ENCODE results near the gene REXO1. TPM values are rescaled to one million over a fixed set of nuclear protein-coding genes. Genes with fewer than 3 reads are reported as not detected.

REXO1 gene
- total RNA-seq, 1 donor from 2014 or later = 5.7 TPM

- H3K27ac ChIP-seq (ENCODE audit: low read depth, low read length) = no peak overlapping the region
- H3K9ac ChIP-seq (ENCODE audit: low read depth in 1 of 3, low read length in 3 of 3) = no peak overlapping the region
- no peak overlapping the region for H3K4me3 ChIP-seq (ENCODE audit: low read length in 3 of 3)
- H3K27me3 ChIP-seq (ENCODE audit: control insufficient read depth in 3 of 3, insufficient read depth in 3 of 3, low read length in 3 of 3) = peaks cover 52 to 73% (median 62%) of the 10 kb centered on the region in 3 donors
- no peaks in the 10 kb centered on the region for H3K4me1 ChIP-seq (ENCODE audit: control insufficient read depth in 3 of 3, insufficient read depth in 3 of 3, low read length in 3 of 3)
- H3K9me3 ChIP-seq (ENCODE audit: control insufficient read depth in 3 of 3, low read length in 3 of 3) = peaks cover 2 to 7% (median 4%) of the 10 kb centered on the region in 3 donors
- no peaks in the 10 kb centered on the region for H3K36me3 ChIP-seq (ENCODE audit: control insufficient read depth in 3 of 3, insufficient read depth in 3 of 3, low read length in 3 of 3)
These were observed 77.3 kb downstream of the REXO1 start for GRCh38 chr19:1770866-1771576.

GRCh38 chr19:1769645-1769985, 78.7 kb downstream of the REXO1 start:
- no peak overlapping the region for H3K4me3 ChIP-seq (ENCODE audit: low read length in 3 of 3)
- H3K27me3 ChIP-seq (ENCODE audit: control insufficient read depth in 3 of 3, insufficient read depth in 3 of 3, low read length in 3 of 3) = peaks cover 62 to 75% (median 70%) of the 10 kb centered on the region in 3 donors
- H3K9me3 ChIP-seq (ENCODE audit: control insufficient read depth in 3 of 3, low read length in 3 of 3) = peaks cover 2 to 5% (median 4%) of the 10 kb centered on the region in 3 donors

DNA sequence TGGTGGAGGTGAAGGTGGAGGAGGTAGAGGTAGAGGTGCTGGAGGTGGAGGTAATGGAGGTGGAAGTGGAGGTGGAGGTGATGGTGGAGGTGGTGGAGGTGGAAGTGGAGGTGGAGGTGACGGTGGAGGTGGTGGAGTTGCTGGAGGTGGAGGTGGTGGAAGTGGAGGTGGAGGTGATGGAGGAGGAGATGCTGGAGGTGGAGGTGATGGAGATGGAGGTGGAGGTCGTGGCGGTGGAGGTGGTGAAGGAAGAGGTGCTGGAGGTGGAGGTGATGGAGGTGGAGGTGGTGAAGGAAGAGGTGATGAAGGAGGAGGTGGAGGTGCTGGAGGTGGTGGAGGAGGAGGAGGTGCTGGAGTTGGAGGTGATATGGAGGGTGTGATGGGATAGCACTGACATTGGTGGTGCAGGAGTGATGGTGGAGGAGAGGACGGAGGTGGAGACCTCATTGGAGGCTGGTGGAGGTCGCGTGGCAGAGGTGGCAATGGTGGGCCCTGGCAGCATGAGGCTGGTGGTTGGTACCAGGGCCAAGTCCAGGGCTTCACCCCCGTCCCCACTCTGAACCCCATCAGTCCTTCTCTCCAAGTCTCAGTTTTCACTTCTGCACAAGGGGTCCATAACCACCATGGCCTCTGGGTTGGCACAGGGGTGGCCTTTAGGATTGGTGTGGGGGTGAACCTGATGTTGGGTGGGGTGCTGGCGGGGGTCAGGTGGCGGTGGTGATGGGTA, 79.2 kb downstream of the REXO1 start:
- Histone ChIP-seq H3K9me3 (ENCODE audit: control insufficient read depth in 3 of 3, low read length in 3 of 3) (peaks cover 2 to 5% (median 4%) of the 10 kb centered on the region in 3 donors), H3K9ac (ENCODE audit: low read depth in 1 of 3, low read length in 3 of 3) (no peak overlapping the region), H3K36me3 (ENCODE audit: control insufficient read depth in 3 of 3, insufficient read depth in 3 of 3, low read length in 3 of 3) (no peaks in the 10 kb centered on the region), H3K4me1 (ENCODE audit: control insufficient read depth in 3 of 3, insufficient read depth in 3 of 3, low read length in 3 of 3) (no peaks in the 10 kb centered on the region), H3K27ac (ENCODE audit: low read depth, low read length) (no peak overlapping the region), H3K4me3 (ENCODE audit: low read length in 3 of 3) (no peak overlapping the region), H3K27me3 (ENCODE audit: control insufficient read depth in 3 of 3, insufficient read depth in 3 of 3, low read length in 3 of 3) (peaks cover 57 to 74% (median 67%) of the 10 kb centered on the region in 3 donors)

More at GRCh38 chr19:1769645-1769985, 78.7 kb downstream of the REXO1 start:
- H3K4me1 ChIP-seq (ENCODE audit: control insufficient read depth in 3 of 3, insufficient read depth in 3 of 3, low read length in 3 of 3) = no peaks in the 10 kb centered on the region
- H3K9ac ChIP-seq (ENCODE audit: low read depth in 1 of 3, low read length in 3 of 3) = no peak overlapping the region
- no peak overlapping the region for H3K27ac ChIP-seq (ENCODE audit: low read depth, low read length)
- no peaks in the 10 kb centered on the region for H3K36me3 ChIP-seq (ENCODE audit: control insufficient read depth in 3 of 3, insufficient read depth in 3 of 3, low read length in 3 of 3)

GRCh38 chr19:1768248-1768647, 80.0 kb downstream of the REXO1 start:
- Histone ChIP-seq H3K27me3 (ENCODE audit: control insufficient read depth in 3 of 3, insufficient read depth in 3 of 3, low read length in 3 of 3) (peaks cover 56 to 74% (median 67%) of the 10 kb centered on the region in 3 donors), H3K4me1 (ENCODE audit: control insufficient read depth in 3 of 3, insufficient read depth in 3 of 3, low read length in 3 of 3) (no peaks in the 10 kb centered on the region), H3K4me3 (ENCODE audit: low read length in 3 of 3) (no peak overlapping the region), H3K36me3 (ENCODE audit: control insufficient read depth in 3 of 3, insufficient read depth in 3 of 3, low read length in 3 of 3) (no peaks in the 10 kb centered on the region), H3K9me3 (ENCODE audit: control insufficient read depth in 3 of 3, low read length in 3 of 3) (peaks cover 2 to 5% (median 4%) of the 10 kb centered on the region in 3 donors), H3K27ac (ENCODE audit: low read depth, low read length) (no peak overlapping the region), H3K9ac (ENCODE audit: low read depth in 1 of 3, low read length in 3 of 3) (no peak overlapping the region)

DNA sequence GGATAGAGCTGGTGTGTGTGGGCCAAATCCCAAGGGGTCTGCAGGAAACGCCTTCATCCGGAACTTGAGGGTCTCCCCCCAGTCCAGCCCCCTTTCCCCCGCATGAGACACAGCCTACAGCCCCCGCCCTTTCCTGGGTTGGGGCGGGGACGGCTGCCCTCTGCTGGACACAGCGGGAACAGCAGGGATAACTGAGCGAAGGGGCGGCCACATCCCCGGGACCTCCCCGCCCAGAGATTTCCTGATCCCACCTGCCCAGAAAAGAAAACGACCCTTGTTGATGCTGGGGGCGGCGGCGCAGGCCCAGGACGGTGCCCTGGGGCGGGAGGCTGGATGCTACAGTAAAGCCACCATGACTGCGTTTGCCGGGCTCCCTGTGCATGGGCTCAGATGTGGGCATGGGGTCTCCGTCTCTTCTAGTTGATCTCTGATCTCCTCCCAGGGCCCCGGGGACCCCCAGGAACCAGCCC, 80.8 kb downstream of the REXO1 start:
- H3K4me1 ChIP-seq (ENCODE audit: control insufficient read depth in 3 of 3, insufficient read depth in 3 of 3, low read length in 3 of 3) = no peaks in the 10 kb centered on the region
- H3K36me3 ChIP-seq (ENCODE audit: control insufficient read depth in 3 of 3, insufficient read depth in 3 of 3, low read length in 3 of 3) = no peaks in the 10 kb centered on the region
- H3K9ac ChIP-seq (ENCODE audit: low read depth in 1 of 3, low read length in 3 of 3) = no peak overlapping the region
- H3K9me3 ChIP-seq (ENCODE audit: control insufficient read depth in 3 of 3, low read length in 3 of 3) = peaks cover 2 to 5% (median 4%) of the 10 kb centered on the region in 3 donors
- H3K27ac ChIP-seq (ENCODE audit: low read depth, low read length) = no peak overlapping the region
- H3K4me3 ChIP-seq (ENCODE audit: low read length in 3 of 3) = no peak overlapping the region
- H3K27me3 ChIP-seq (ENCODE audit: control insufficient read depth in 3 of 3, insufficient read depth in 3 of 3, low read length in 3 of 3) = peaks cover 55 to 78% (median 67%) of the 10 kb centered on the region in 3 donors

- Histone ChIP-seq H3K4me3 (ENCODE audit: low read length in 3 of 3) (no peak overlapping the region), H3K27ac (ENCODE audit: low read depth, low read length) (no peak overlapping the region), H3K4me1 (ENCODE audit: control insufficient read depth in 3 of 3, insufficient read depth in 3 of 3, low read length in 3 of 3) (no peaks in the 10 kb centered on the region), H3K36me3 (ENCODE audit: control insufficient read depth in 3 of 3, insufficient read depth in 3 of 3, low read length in 3 of 3) (no peaks in the 10 kb centered on the region), H3K9me3 (ENCODE audit: control insufficient read depth in 3 of 3, low read length in 3 of 3) (peaks cover 2 to 5% (median 4%) of the 10 kb centered on the region in 3 donors), H3K27me3 (ENCODE audit: control insufficient read depth in 3 of 3, insufficient read depth in 3 of 3, low read length in 3 of 3) (peaks cover 60 to 83% (median 73%) of the 10 kb centered on the region in 3 donors), H3K9ac (ENCODE audit: low read depth in 1 of 3, low read length in 3 of 3) (no peak overlapping the region)
These were observed 81.4 kb downstream of the REXO1 start for GRCh38 chr19:1766800-1767352.

DNA sequence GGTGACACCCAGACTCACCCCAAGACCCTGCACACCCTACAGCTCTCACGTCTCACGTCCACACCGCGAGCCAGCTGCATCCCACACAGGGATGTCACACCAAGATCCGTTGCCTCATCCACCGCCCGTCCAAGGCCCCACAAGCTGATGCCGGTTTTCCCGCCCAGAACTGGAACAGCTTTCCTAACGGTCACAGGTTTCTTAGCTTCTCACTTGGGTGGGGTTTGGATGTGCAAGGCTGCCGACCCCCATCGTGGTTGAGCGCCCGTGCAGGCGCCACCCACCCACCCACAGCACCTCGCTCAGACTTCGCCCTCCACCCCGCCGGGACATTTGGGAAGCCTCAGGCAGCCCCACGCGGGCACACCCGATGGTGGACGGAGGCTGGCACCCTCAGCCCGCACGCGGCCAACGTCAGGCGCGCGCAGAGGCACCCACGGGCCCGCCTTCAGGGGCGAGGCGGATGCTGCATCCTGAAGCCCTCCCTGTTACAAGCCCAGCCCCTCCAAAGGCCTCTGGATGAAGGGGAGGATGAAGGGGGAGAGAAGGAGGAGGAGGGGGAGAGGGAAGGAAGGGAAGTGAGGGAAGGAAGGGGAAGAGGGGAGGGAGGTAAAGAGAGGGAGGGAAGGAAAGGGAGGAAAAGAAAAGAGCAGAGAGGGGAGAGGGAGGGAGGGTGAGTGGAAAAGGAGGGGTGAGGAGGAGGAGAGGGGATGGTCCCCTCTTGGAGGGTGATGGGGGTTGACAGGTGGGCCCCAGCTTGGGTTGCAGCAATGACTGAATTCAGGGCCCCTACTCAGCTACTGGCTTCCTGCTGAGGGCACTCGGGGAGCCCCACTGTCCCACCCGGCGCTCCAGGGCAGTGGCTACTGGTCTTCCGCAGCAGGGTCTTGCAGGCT, 82.1 kb downstream of the REXO1 start:
- Histone ChIP-seq H3K9ac (ENCODE audit: low read depth in 1 of 3, low read length in 3 of 3) (no peak overlapping the region), H3K36me3 (ENCODE audit: control insufficient read depth in 3 of 3, insufficient read depth in 3 of 3, low read length in 3 of 3) (no peaks in the 10 kb centered on the region), H3K27ac (ENCODE audit: low read depth, low read length) (no peak overlapping the region), H3K4me3 (ENCODE audit: low read length in 3 of 3) (no peak overlapping the region), H3K4me1 (ENCODE audit: control insufficient read depth in 3 of 3, insufficient read depth in 3 of 3, low read length in 3 of 3) (no peaks in the 10 kb centered on the region), H3K9me3 (ENCODE audit: control insufficient read depth in 3 of 3, low read length in 3 of 3) (peaks cover 0 to 4% (median 0%) of the 10 kb centered on the region in 3 donors), H3K27me3 (ENCODE audit: control insufficient read depth in 3 of 3, insufficient read depth in 3 of 3, low read length in 3 of 3) (peaks cover 68 to 90% (median 81%) of the 10 kb centered on the region in 3 donors)

Other genes with a start within 250 kb of the REXO1 start
- 82.5 TPM for gene UQCR11, start 243.0 kb downstream of the REXO1 start, total RNA-seq
- gene TCF3, start 195.9 kb downstream of the REXO1 start, total RNA-seq = 44.4 TPM
- not detected for gene ONECUT3, start 95.0 kb downstream of the REXO1 start, total RNA-seq
- gene ATP8B3, start 36.2 kb downstream of the REXO1 start, total RNA-seq = 0.52 TPM
- 2.6 TPM for gene KLF16, start 15.1 kb upstream of the REXO1 start, total RNA-seq
- gene ABHD17A, start 37.0 kb upstream of the REXO1 start, total RNA-seq = 52.7 TPM
- 1.0 TPM for gene ADAT3, start 56.9 kb upstream of the REXO1 start, total RNA-seq
- 8.9 TPM for gene SCAMP4, start 56.9 kb upstream of the REXO1 start, total RNA-seq
- gene CSNK1G2, start 92.7 kb upstream of the REXO1 start, total RNA-seq = 24.0 TPM
- gene BTBD2, start 167.2 kb upstream of the REXO1 start, total RNA-seq = 28.7 TPM
- gene MKNK2, start 202.8 kb upstream of the REXO1 start, total RNA-seq = 32.4 TPM
- 12.0 TPM for gene MOB3A, start 247.8 kb upstream of the REXO1 start, total RNA-seq
- gene IZUMO4, start 248.4 kb upstream of the REXO1 start, total RNA-seq = 2.1 TPM